Thyroid gland (tissue), 4 donors: ENCODE measurements around the gene RAB40A.

ENCODE experiments used
- CTCF ChIP-seq, 6 experiments: fragments of 200-600 bp in 3 of 6; fragments of 450-650 bp in 3 of 6; sonication (generic) in 3 of 6; IDR thresholded peaks; one replicate each; pipeline ENCODE4 v1.5.1; 2016 to 2019; ENCODE audit warnings: antibody characterized with exemption in 6 of 6, mild to moderate bottlenecking in 2 of 6, inconsistent platforms in 1 of 6, moderate library complexity in 1 of 6
- POLR2A ChIP-seq, 2 donors: fragments of 450-650 bp; IDR thresholded peaks; one replicate each; pipeline ENCODE4 v1.6.1; 2017; ENCODE audit warnings: antibody characterized with exemption in 2 of 2, mild to moderate bottlenecking in 2 of 2, moderate library complexity in 1 of 2

GRCh38 chrX:103536071-103536470 lies 16.8 kb upstream of the RAB40A start:
- TF ChIP-seq POLR2A (IDR thresholded peaks at IDR 0.05) (no peak), CTCF (IDR thresholded peaks at IDR 0.05) (no peak)
